Activated CD8-positive, alpha-beta T cell treated with anti-CD3 and anti-CD28 coated beads for 36 hours (primary cell): ENCODE measurements around the gene P3H3. TPM values are rescaled to one million over a fixed set of nuclear protein-coding genes. Genes with fewer than 3 reads are reported as not detected.

Experiments
- ATAC-seq: fragments of 200-7000 bp; cut with Tn5 transposase; one replicate; pipeline ENCODE4 v1.10.0; 2021; ENCODE audit warnings: mild to moderate bottlenecking, moderate library complexity
- CTCF ChIA-PET: fragments of 350-600 bp; sonication (Branson Sonifier 250); formaldehyde crosslinking; loops from one replicate; lab custom pipeline; 2021; ENCODE audit warnings: antibody characterized with exemption; lab: Charles Lee
- POLR2A ChIA-PET: fragments of 350-600 bp; sonication (Branson Sonifier 250); formaldehyde crosslinking; loops from one replicate; lab custom pipeline; 2021; ENCODE audit warnings: antibody characterized with exemption; lab: Charles Lee
- DNase-seq: peaks from one replicate; pipeline ENCODE4 v3.0.0-alpha.2; 2020
- H3K27ac Mint-ChIP-seq: one replicate; pipeline ENCODE4 v1.8.0; 2021; ENCODE audit warnings: mild to moderate bottlenecking, mixed read lengths
- H3K27me3 Mint-ChIP-seq: one replicate; pipeline ENCODE4 v1.8.0; 2021; ENCODE audit warnings: mixed read lengths
- H3K36me3 Mint-ChIP-seq: one replicate; pipeline ENCODE4 v1.8.0; 2021; ENCODE audit warnings: low read depth, mixed read lengths
- H3K4me1 Mint-ChIP-seq: one replicate; pipeline ENCODE4 v1.8.0; 2021; ENCODE audit warnings: low read depth, mixed read lengths
- H3K4me3 Mint-ChIP-seq: one replicate; pipeline ENCODE4 v1.8.0; 2021; ENCODE audit warnings: mild to moderate bottlenecking, moderate library complexity, mixed read lengths
- H3K9me3 Mint-ChIP-seq: one replicate; pipeline ENCODE4 v1.8.0; 2021; ENCODE audit warnings: mixed read lengths
- CTCF ChIP-seq: fragments of 200-600 bp; IDR thresholded peaks from one replicate; pipeline ENCODE4 v1.8.0; 2022; ENCODE audit warnings: antibody characterized with exemption, mild to moderate bottlenecking
- intact Hi-C: fragments of 100-400 bp; cut with micrococcal nuclease; formaldehyde crosslinking; loops from one replicate; pipeline ENCODE4 v1.10.0; 2022
- total RNA-seq, 2 experiments: library from RNA; stranded (reverse); gene quantifications; one replicate each; pipeline ENCODE4 v1.2.3, GENCODE V29; 2021

Gene P3H3
- total RNA-seq, 2 experiments from 2014 or later, result 2.1 to 2.3 TPM

- ChIA-PET POLR2A (interaction anchor here (0.9 to 1.6 kb wide), 5 partner anchors 9 to 57 kb away, joined by 3 to 6 read pairs (median 3); no protein-coding TSS in a partner anchor), CTCF (interaction anchor here (1.0 to 17.9 kb wide), 23 partner anchors 9 to 805 kb away, joined by 3 to 341 read pairs (median 4); partner anchors contain the start of genes CDCA3, COPS7A, GPR162 and MLF2)
- H3K4me3 Mint-ChIP-seq, result no peak overlapping the region
- no peak for TF ChIP-seq CTCF
- no peak overlapping the region for H3K27ac Mint-ChIP-seq
- peaks cover 14% of the 10 kb centered on the region for H3K4me1 Mint-ChIP-seq
- intact Hi-C loops, result no loop called here
- peaks cover 12% of the 10 kb centered on the region for H3K27me3 Mint-ChIP-seq
- DNase-seq (no peak), ATAC-seq (no peak)
- no peaks in the 10 kb centered on the region for H3K36me3 Mint-ChIP-seq
- H3K9me3 Mint-ChIP-seq, result no peaks in the 10 kb centered on the region
Observed at GRCh38 chr12:6834254-6834653, 6.0 kb downstream of the P3H3 start.

GRCh38 chr12:6834873-6835272 is 6.7 kb downstream of the P3H3 start:
- no peak for DNase-seq
- H3K4me1 Mint-ChIP-seq, result peaks cover 11% of the 10 kb centered on the region
- H3K27me3 Mint-ChIP-seq, result peaks cover 8% of the 10 kb centered on the region
- no peak for ATAC-seq
- intact Hi-C loops, result no loop called here
- H3K4me3 Mint-ChIP-seq, result no peak overlapping the region
- no peak overlapping the region for H3K27ac Mint-ChIP-seq
- no peaks in the 10 kb centered on the region for H3K36me3 Mint-ChIP-seq
- ChIA-PET POLR2A (interaction anchor here (0.5 to 1.6 kb wide), 8 partner anchors 8 to 401 kb away, joined by 3 to 6 read pairs (median 4); no protein-coding TSS in a partner anchor), CTCF (interaction anchor here (1.0 to 17.9 kb wide), 21 partner anchors 10 to 804 kb away, joined by 3 to 341 read pairs (median 5); partner anchors contain the start of genes CDCA3, COPS7A, GPR162 and MLF2)
- no peak for TF ChIP-seq CTCF
- H3K9me3 Mint-ChIP-seq, result no peaks in the 10 kb centered on the region

GRCh38 chr12:6836851-6837250 is 8.6 kb downstream of the P3H3 start:
- Mint-ChIP-seq H3K27me3 (no peaks in the 10 kb centered on the region), H3K4me3 (no peak overlapping the region), H3K9me3 (no peaks in the 10 kb centered on the region), H3K27ac (no peak overlapping the region), H3K4me1 (peaks cover 11% of the 10 kb centered on the region), H3K36me3 (no peaks in the 10 kb centered on the region)
- no peak for DNase-seq
- ChIA-PET POLR2A (interaction anchor here (0.6 to 1.2 kb wide), 4 partner anchors 13 to 112 kb away, joined by 3 to 5 read pairs (median 3); partner anchors contain the start of gene CDCA3), CTCF (interaction anchor here (0.8 to 17.9 kb wide), 12 partner anchors 8 to 236 kb away, joined by 3 to 341 read pairs (median 7); partner anchors contain the start of genes CDCA3, COPS7A, MLF2 and P3H3)
- TF ChIP-seq CTCF, result no peak
- intact Hi-C loops, result no loop called here
- ATAC-seq, result no peak

GRCh38 chr12:6837370-6838060 is 9.3 kb downstream of the P3H3 start:
- H3K36me3 Mint-ChIP-seq, result no peaks in the 10 kb centered on the region
- H3K9me3 Mint-ChIP-seq, result no peaks in the 10 kb centered on the region
- no peak overlapping the region for H3K27ac Mint-ChIP-seq
- ChIA-PET POLR2A (interaction anchor here (0.6 to 1.2 kb wide), 3 partner anchors 13 to 74 kb away, joined by 3 to 5 read pairs (median 3); partner anchors contain the start of gene CDCA3), CTCF (interaction anchor here (0.8 to 17.9 kb wide), 9 partner anchors 11 to 237 kb away, joined by 3 to 341 read pairs (median 8); partner anchors contain the start of genes CDCA3, COPS7A, MLF2 and P3H3)
- no peak overlapping the region for H3K4me3 Mint-ChIP-seq
- no peak for TF ChIP-seq CTCF
- no peak for ATAC-seq
- no peak for DNase-seq
- H3K27me3 Mint-ChIP-seq, result no peaks in the 10 kb centered on the region
- intact Hi-C loops, result no loop called here
- peaks cover 11% of the 10 kb centered on the region for H3K4me1 Mint-ChIP-seq
